Aorta (tissue), 5 donors: ENCODE data around the gene TMED10. TPM values are rescaled to one million over a fixed set of nuclear protein-coding genes. Genes with fewer than 3 reads are reported as not detected.
A peak's percentile ranks its signal among the peaks of the same experiment; 100 is the strongest.
"Not testable (repeated sequence)": the region's sequence is repeated elsewhere in the genome, so short reads cannot be mapped to it uniquely, and the experiment has no call there.

Experiments
- ATAC-seq: fragments of 200-7000 bp; cut with Tn5 transposase; one replicate; pipeline ENCODE4 v1.9.1; 2022; ENCODE audit warnings: moderate library complexity; ENCODE audit not compliant: low FRiP score
- DNase-seq, 2 donors: peaks; one replicate each; pipeline ENCODE4 v3.0.0-alpha.2; 2020
- H3K27ac ChIP-seq, 2 donors: one replicate each; pipeline ENCODE4 v1.5.1; 2013; ENCODE audit warnings: low read length in 2 of 2, mild to moderate bottlenecking in 2 of 2, moderate library complexity in 2 of 2, control low read depth in 1 of 2, inconsistent platforms in 1 of 2, low read depth in 1 of 2
- H3K27me3 ChIP-seq, 2 donors: one replicate each; pipeline ENCODE4 v1.6.1; 2013; ENCODE audit warnings: control low read depth in 1 of 2, low read length in 1 of 2, mild to moderate bottlenecking in 1 of 2, moderate library complexity in 1 of 2; ENCODE audit not compliant: insufficient read depth in 2 of 2, control insufficient read depth in 1 of 2
- H3K36me3 ChIP-seq, 2 donors: one replicate each; pipeline ENCODE4 v1.6.1; 2013; ENCODE audit warnings: control low read depth in 1 of 2, low read length in 1 of 2, mild to moderate bottlenecking in 1 of 2; ENCODE audit not compliant: insufficient read depth in 2 of 2, control insufficient read depth in 1 of 2
- H3K4me1 ChIP-seq, 2 donors: one replicate each; pipeline ENCODE4 v1.6.1; 2013; ENCODE audit warnings: low read length in 2 of 2, control low read depth in 1 of 2, mild to moderate bottlenecking in 1 of 2, moderate library complexity in 1 of 2; ENCODE audit not compliant: insufficient read depth in 2 of 2, control insufficient read depth in 1 of 2
- H3K4me3 ChIP-seq, 2 donors: one replicate each; pipeline ENCODE4 v1.5.1; 2013; ENCODE audit warnings: low read length in 2 of 2, control low read depth in 1 of 2, mild to moderate bottlenecking in 1 of 2
- H3K9me3 ChIP-seq: one replicate; pipeline ENCODE4 v1.6.1; 2013; ENCODE audit warnings: mild to moderate bottlenecking, low read length; ENCODE audit not compliant: control insufficient read depth
- WGBS, 2 donors: extraction: QIAGEN DNeasy Blood & Tissue Kit; methylation state at CpG; one replicate each; pipeline ENCODE4 v1.1.7; 2013; 5-methylcytosine and 5-hydroxymethylcytosine counted together
- intact Hi-C, 2 donors: fragments of 100-400 bp; cut with DNase I; formaldehyde crosslinking; loops; one replicate each; pipeline versions ENCODE4 v1.14.2 to v1.15.0; 2022
- polyA plus RNA-seq, 2 donors: library from polyadenylated mRNA; stranded (reverse); fragments of 200-250 nt; gene quantifications; one replicate each; pipeline ENCODE4 v1.2.3, GENCODE V29; 2013
- total RNA-seq, 2 donors: library from RNA; stranded (reverse); fragmentation: NEBNext Ultra II Directional; extraction: Animal tissue kit (Norgen Biotek cat#: 25700); gene quantifications; one replicate each; pipeline ENCODE4 v1.2.1, GENCODE V29; 2021
- donor health status: healthy with polysubstance abuse.
- donor health status: Bipolar disorder and iron deficiency.
- donor health status: DM: no; HTN: no; CAD: no.
- donor health status: DM: no; HTN: no; CAD: no.
- donor health status: DM: yes; HTN: yes; CAD: no.

The TMED10 gene
- total and polyA plus RNA-seq, 4 donors, result 114 to 277 (median 194) TPM

DNA sequence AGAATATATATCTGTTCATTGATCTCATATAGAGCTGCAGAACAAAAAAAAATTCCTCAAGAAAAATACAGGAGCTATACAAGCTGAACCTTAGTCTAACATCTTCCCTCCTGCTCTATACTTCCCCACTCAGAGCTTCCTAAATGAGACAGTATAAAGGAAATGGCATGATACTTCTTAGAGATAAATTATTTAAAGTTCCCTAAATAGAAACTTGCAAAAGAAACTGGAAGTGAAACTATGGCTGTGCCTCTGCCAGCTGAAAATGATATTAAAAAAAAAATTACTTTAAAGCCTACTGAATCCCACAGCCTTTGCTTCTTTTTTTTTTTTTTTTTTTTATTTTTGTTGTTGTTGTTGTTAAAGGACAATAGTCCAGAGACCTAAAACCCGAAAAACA is 37.9 kb downstream of the TMED10 start:
- H3K4me3 ChIP-seq, result no peak overlapping the region
- ATAC-seq (no peak), DNase-seq (no peak)
- 68 to 80% methylated on average over 1 of the region's 1 CpG for WGBS, 2 donors
- H3K27ac ChIP-seq, result no peak overlapping the region
- no peaks in the 10 kb centered on the region for H3K9me3 ChIP-seq
- intact Hi-C loops, result loop anchor here (5.0 to 10.0 kb wide), 2 partner anchors 34 to 346 kb away; no protein-coding TSS in a partner anchor
- H3K4me1 ChIP-seq, result no peaks in the 10 kb centered on the region
- H3K27me3 ChIP-seq, result no peaks in the 10 kb centered on the region
- H3K36me3 ChIP-seq, result peaks cover 0 to 3% of the 10 kb centered on the region in 2 donors

DNA sequence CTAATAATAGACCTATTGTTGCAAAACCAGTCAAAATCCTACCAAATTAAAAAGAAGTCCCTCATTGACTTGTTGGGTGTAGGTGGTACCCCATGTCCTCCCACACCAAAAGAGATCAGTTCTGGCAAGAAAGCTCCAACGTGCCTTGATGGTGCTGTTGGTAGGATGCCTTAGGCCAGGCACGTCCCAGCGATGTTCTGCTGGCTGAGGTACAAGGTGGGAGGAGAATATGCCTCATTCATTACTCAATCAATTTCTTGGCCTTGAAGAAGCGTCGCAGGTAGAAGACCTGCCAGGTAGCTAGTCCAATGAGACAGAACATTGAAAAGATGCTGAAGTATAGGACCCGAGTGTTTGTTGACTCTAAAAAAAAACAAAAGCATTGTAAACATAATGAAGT is 41.8 kb downstream of the TMED10 start:
- DNase-seq, result no peak
- H3K4me3 ChIP-seq, result no peak overlapping the region

DNA sequence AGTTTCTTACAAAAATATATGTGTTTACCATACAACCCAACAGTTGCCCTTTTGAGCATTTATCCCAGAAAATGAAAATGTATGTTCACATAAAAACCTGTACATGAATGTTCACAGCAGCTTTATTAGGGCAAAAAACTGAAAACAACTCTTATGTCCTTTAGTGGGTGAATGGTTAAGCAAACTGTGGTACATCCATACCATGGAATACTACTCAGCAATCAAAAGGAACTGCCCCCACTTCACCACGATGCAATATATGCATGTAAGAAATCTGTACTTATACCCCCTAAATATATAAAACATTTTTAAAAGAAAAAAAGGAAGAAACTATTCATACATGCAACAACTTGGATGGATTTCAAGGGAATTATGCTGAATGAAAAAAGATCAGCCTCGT is 42.8 kb downstream of the TMED10 start:
- DNase-seq (no peak), ATAC-seq (no peak)
- H3K27ac ChIP-seq, result no peak overlapping the region
- WGBS, 2 donors, result 48 to 69% methylated on average over 2 of the region's 2 CpGs
- H3K27me3 ChIP-seq, result no peaks in the 10 kb centered on the region
- peaks cover 0 to 3% of the 10 kb centered on the region in 2 donors for H3K36me3 ChIP-seq
- intact Hi-C loops, result loop anchor here (2.0 to 10.0 kb wide), 3 partner anchors 169 to 359 kb away; no protein-coding TSS in a partner anchor
- H3K4me1 ChIP-seq, result no peaks in the 10 kb centered on the region
- no peaks in the 10 kb centered on the region for H3K9me3 ChIP-seq
- H3K4me3 ChIP-seq, result no peak overlapping the region

More for the DNA sequence above, 41.8 kb downstream of the TMED10 start:
- Histone ChIP-seq H3K27ac (no peak overlapping the region), H3K27me3 (no peaks in the 10 kb centered on the region), H3K4me1 (no peaks in the 10 kb centered on the region), H3K9me3 (no peaks in the 10 kb centered on the region), H3K36me3 (peaks cover 0 to 3% of the 10 kb centered on the region in 2 donors)
- 75% methylated on average over 6 of the region's 6 CpGs for WGBS, 2 donors
- intact Hi-C loops, result loop anchor here (5.0 to 10.0 kb wide), 3 partner anchors 38 to 358 kb away; no protein-coding TSS in a partner anchor
- ATAC-seq, result no peak

DNA sequence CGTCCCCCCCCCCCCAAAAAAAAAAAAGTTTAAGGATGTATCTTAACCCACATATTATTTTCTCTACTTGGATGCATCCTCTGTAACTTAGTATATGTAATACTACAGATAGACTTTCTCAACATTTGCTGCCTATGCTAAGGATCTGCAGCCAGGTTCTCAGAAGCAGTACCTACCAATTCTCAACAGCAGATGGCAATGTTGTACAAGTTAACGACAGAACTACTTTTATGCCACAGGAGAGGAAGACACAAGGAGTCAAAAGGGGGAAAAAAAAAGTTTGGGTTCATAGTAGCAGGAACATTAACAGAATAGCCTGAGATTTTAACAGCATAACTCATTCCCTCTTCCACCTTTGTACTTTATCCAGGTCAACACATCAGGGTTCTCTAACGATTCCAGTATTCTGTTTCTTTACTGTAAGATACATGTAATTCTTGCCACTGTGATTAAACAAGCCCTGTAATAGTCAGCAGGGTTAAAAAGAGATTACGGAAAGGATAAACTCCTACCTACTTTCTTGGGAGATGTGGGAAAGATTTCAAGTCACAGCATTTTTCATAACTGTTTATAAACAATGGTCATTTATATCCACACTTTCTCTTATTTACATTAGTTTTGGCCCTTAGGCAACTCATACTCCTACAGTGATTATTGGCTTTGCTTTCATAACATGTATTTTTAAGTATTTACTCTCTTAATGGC is 43.9 kb downstream of the TMED10 start:
- H3K9me3 ChIP-seq, result no peaks in the 10 kb centered on the region
- H3K27me3 ChIP-seq, result no peaks in the 10 kb centered on the region
- ATAC-seq, result peak; percentile 90
- H3K4me1 ChIP-seq, result no peaks in the 10 kb centered on the region
- 25 to 36% methylated on average over 4 of the region's 4 CpGs for WGBS, 2 donors
- no peak overlapping the region for H3K4me3 ChIP-seq
- no peak for DNase-seq
- H3K36me3 ChIP-seq, result peaks cover 0 to 3% of the 10 kb centered on the region in 2 donors
- intact Hi-C loops, result loop anchor here (1.0 to 10.0 kb wide), 4 partner anchors 164 to 360 kb away; no protein-coding TSS in a partner anchor
- no peak overlapping the region for H3K27ac ChIP-seq

- H3K36me3 ChIP-seq, result no peaks in the 10 kb centered on the region
- H3K4me1 ChIP-seq, result peaks cover 2 to 4% of the 10 kb centered on the region in 2 donors
- WGBS, 2 donors, result 79 to 87% methylated on average over 5 of the region's 5 CpGs
- DNase-seq, result no peak
- H3K4me3 ChIP-seq, result no peak overlapping the region
- no peak for ATAC-seq
- no peaks in the 10 kb centered on the region for H3K9me3 ChIP-seq
- intact Hi-C loops, result loop anchor here in 1 of 2 donors (10.0 kb wide), 1 partner anchor 336 kb away; no protein-coding TSS in a partner anchor
- H3K27ac ChIP-seq, result no peak overlapping the region
- H3K27me3 ChIP-seq, result no peaks in the 10 kb centered on the region
These were observed 47.8 kb downstream of the TMED10 start for GRCh38 chr14:75128596-75128990.

GRCh38 chr14:75127903-75128595 is 48.4 kb downstream of the TMED10 start:
- 59 to 67% methylated on average over 10 of the region's 10 CpGs for WGBS, 2 donors
- intact Hi-C loops, result loop anchor here in 1 of 2 donors (10.0 kb wide), 1 partner anchor 337 kb away; no protein-coding TSS in a partner anchor
- DNase-seq (no peak), ATAC-seq (no peak)
- Histone ChIP-seq H3K4me1 (peaks cover 2 to 4% of the 10 kb centered on the region in 2 donors), H3K27me3 (no peaks in the 10 kb centered on the region), H3K27ac (no peak overlapping the region), H3K9me3 (no peaks in the 10 kb centered on the region), H3K4me3 (no peak overlapping the region), H3K36me3 (no peaks in the 10 kb centered on the region)

GRCh38 chr14:75127474-75127820 is 49.0 kb downstream of the TMED10 start:
- WGBS, 2 donors, result 30 to 37% methylated on average over 16 of the region's 16 CpGs
- H3K9me3 ChIP-seq, ATAC-seq, H3K36me3 ChIP-seq, DNase-seq, H3K4me1 ChIP-seq, H3K27me3 ChIP-seq: not testable (repeated sequence)
- Histone ChIP-seq H3K27ac (peak overlapping the region; percentile 14 to 89), H3K4me3 (peak overlapping the region; percentile 82 to 89)
- intact Hi-C loops, result loop anchor here in 1 of 2 donors (10.0 kb wide), 1 partner anchor 337 kb away; no protein-coding TSS in a partner anchor

DNA sequence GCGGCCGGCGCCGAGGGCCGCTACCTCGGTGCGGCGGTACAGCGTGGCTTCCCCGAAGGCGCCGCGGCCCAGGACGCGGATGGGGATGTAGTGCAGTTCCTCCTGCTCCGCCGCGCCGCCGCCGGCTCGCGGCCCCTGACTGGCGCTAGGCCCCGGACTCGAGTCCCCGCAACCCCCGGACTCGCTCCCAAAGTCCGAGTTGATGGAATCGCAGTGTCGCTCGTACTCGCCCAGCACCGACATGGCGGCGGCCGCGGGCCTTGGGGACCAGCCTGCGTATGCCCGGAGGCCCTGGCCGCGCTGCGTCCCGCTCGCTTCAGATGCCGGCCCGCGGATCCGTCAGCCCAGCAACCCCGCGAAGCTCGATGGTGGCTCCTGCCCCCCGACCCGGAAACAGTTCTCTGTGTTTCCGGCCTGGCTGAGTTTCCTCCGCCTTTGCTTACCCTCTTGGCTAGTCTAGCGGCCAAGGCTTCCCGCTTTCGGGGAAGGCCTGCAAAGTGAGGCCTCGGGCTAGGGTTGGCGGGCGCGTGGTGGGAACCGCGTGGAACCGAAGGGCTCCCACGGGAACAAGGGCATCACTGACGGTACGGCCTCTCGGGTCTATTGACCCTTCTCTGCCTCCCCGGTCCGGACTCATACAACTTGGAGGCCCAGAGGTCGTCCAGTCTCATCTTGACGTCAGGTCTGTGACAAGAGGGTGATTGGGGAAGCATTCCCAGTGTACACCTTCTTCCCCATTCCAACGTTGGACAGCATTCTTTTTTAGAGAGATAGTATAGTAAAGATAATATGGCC is 49.5 kb downstream of the TMED10 start, which contains the start of gene NEK9:
TSS of gene NEK9 (minus strand) at position 370 of the 795 bp plus-strand sequence. CDS start at position 243, 127 bp downstream.
- Histone ChIP-seq H3K4me1 (peaks cover 2 to 4% of the 10 kb centered on the region in 2 donors), H3K9me3 (no peaks in the 10 kb centered on the region), H3K27me3 (no peaks in the 10 kb centered on the region), H3K27ac (peak within 1 kb of the TSS; percentile 43 to 89), H3K4me3 (peak within 1 kb of the TSS; percentile 82 to 89), H3K36me3 (no peaks in the 10 kb centered on the region)
- intact Hi-C loops, result loop anchor here in 1 of 2 donors (10.0 kb wide), 1 partner anchor 338 kb away; no protein-coding TSS in a partner anchor
- DNase-seq (peak; percentile 94 to 96), ATAC-seq (peak; percentile 95)
- WGBS, 2 donors, result 0% methylated on average over 56 to 76 of the region's 76 CpGs
